ES-I3 (cell line): ENCODE data around the gene DNER.

ENCODE experiments used
- H3K36me3 ChIP-seq: 2 replicates; pipeline ENCODE4 v1.6.1; 2013; ENCODE audit warnings: mild to moderate bottlenecking, low read length, control low read depth, moderate library complexity; ENCODE audit not compliant: insufficient read depth
- H3K4me1 ChIP-seq: 2 replicates; pipeline ENCODE4 v1.6.1; 2013; ENCODE audit warnings: mild to moderate bottlenecking, control low read depth, low read length; ENCODE audit not compliant: insufficient read depth
- H3K9ac ChIP-seq: 2 replicates; pipeline ENCODE4 v1.6.1; 2013; ENCODE audit warnings: low read depth, mild to moderate bottlenecking, low read length, moderate library complexity
- H3K9me3 ChIP-seq: 2 replicates; pipeline ENCODE4 v1.6.1; 2013; ENCODE audit warnings: mild to moderate bottlenecking, low read length, moderate library complexity; ENCODE audit not compliant: control insufficient read depth, insufficient read depth

The DNER gene

GRCh38 chr2:229470781-229471180 lies 243.6 kb downstream of the DNER start:
- no peak overlapping the region for H3K9ac ChIP-seq
- H3K36me3 ChIP-seq = no peaks in the 10 kb centered on the region
- peaks cover 3% of the 10 kb centered on the region; the same call in 1 of the 2 replicates for H3K4me1 ChIP-seq
- no peaks in the 10 kb centered on the region for H3K9me3 ChIP-seq

GRCh38 chr2:229467783-229468182 lies 246.6 kb downstream of the DNER start:
- H3K4me1 ChIP-seq = no peaks in the 10 kb centered on the region; the same call in 1 of the 2 replicates
- no peak overlapping the region for H3K9ac ChIP-seq
- no peaks in the 10 kb centered on the region for H3K9me3 ChIP-seq
- H3K36me3 ChIP-seq = no peaks in the 10 kb centered on the region

DNA sequence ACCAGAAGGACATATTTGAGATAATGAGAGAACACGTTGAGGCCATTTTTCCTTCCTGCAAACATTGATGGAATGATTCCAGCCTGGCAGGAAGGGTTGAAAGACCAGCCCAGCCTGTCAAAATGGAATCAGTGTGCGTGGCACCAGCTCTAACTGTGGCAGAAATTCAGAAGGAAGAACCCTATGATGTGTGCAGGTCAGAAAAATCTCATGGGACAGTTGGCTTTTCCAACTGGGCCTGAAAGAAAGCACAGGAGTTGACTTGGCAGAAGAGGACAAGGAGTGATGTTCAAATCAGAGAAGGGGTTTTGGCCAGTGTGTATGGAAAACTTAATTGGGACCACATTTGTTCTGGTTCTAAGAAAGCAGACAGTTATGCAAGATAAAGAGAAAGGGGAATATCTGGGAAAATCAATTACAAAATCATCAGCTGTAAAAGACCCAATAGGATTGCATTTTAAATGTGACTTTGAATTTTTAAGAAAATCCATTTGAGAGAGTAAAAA lies 250.5 kb downstream of the DNER start:
- H3K36me3 ChIP-seq = no peaks in the 10 kb centered on the region
- H3K9ac ChIP-seq = no peak overlapping the region
- no peaks in the 10 kb centered on the region for H3K9me3 ChIP-seq
- no peaks in the 10 kb centered on the region; the same call in 1 of the 2 replicates for H3K4me1 ChIP-seq

- Histone ChIP-seq H3K9me3 (no peaks in the 10 kb centered on the region), H3K9ac (no peak overlapping the region), H3K4me1 (no peaks in the 10 kb centered on the region; the same call in 1 of the 2 replicates), H3K36me3 (no peaks in the 10 kb centered on the region)
Measured at GRCh38 chr2:229462112-229462511, 252.2 kb downstream of the DNER start.

DNA sequence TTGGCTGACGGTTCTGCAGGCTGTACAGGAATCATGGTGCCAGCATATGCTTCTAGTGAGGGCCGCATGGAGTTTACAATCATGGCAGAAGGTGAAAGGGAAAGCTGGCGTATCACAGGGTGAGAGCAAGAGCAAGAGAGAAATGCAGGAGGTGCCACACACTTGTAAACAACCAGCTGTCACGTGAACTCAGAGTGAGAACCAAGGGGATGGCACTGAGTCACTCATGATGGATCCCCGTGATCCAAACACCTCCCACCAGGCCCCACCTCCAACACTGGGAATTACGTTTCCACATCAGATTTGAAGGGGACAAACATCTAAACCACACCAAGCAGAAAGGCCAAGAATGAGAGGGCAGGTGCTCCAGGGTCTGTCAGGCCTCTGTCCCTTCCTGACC lies 258.3 kb downstream of the DNER start:
- no peaks in the 10 kb centered on the region for H3K36me3 ChIP-seq
- no peak overlapping the region for H3K9ac ChIP-seq
- no peaks in the 10 kb centered on the region for H3K9me3 ChIP-seq
- peaks cover 4% of the 10 kb centered on the region; the same call in 1 of the 2 replicates for H3K4me1 ChIP-seq

- H3K9ac ChIP-seq = no peak overlapping the region
- no peaks in the 10 kb centered on the region for H3K36me3 ChIP-seq
- 0 out of 2 replicates have a peak, but pooled peaks cover 4% of the 10 kb centered on the region for H3K9me3 ChIP-seq
- H3K4me1 ChIP-seq = peaks cover 4% of the 10 kb centered on the region; the same call in 1 of the 2 replicates
Measured at GRCh38 chr2:229454934-229455631, 259.3 kb downstream of the DNER start.

- peaks cover 4% of the 10 kb centered on the region; the same call in 1 of the 2 replicates for H3K4me1 ChIP-seq
- H3K9me3 ChIP-seq = 0 out of 2 replicates have a peak, but pooled peaks cover 4% of the 10 kb centered on the region
- H3K36me3 ChIP-seq = no peaks in the 10 kb centered on the region
- H3K9ac ChIP-seq = no peak overlapping the region
Measured at GRCh38 chr2:229453230-229453629, 261.1 kb downstream of the DNER start.

- Histone ChIP-seq H3K9me3 (0 out of 2 replicates have a peak, but pooled peaks cover 4% of the 10 kb centered on the region), H3K36me3 (no peaks in the 10 kb centered on the region), H3K4me1 (peaks cover 4% of the 10 kb centered on the region; the same call in 1 of the 2 replicates), H3K9ac (no peak overlapping the region)
Measured at GRCh38 chr2:229451852-229452251, 262.5 kb downstream of the DNER start.

- Histone ChIP-seq H3K4me1 (peaks cover 21% of the 10 kb centered on the region; the same call in 1 of the 2 replicates), H3K9me3 (0 out of 2 replicates have a peak, but pooled peaks cover 4% of the 10 kb centered on the region), H3K9ac (no peak overlapping the region), H3K36me3 (no peaks in the 10 kb centered on the region)
Measured at GRCh38 chr2:229447227-229447626, 267.1 kb downstream of the DNER start.

DNA sequence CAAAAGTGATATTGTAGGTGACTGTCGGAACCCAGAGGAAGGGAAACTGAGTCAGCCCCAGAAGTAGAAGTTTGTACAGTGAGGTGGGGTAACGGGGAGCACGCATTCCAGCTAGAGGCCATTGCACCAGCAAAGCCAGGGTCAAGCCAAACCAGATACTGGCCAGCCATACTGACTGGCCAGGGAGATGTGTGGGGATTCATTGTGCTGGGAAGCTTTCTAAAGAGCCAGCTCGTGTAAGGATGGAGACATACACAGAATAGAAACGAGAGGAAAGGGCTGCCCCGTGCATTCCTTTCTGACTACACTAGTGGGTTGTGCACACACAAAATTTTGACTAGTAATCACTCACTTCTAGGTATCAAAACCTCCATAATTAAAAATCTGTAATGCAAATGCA lies 268.0 kb downstream of the DNER start:
- peaks cover 21% of the 10 kb centered on the region; the same call in 1 of the 2 replicates for H3K4me1 ChIP-seq
- 0 out of 2 replicates have a peak, but pooled peaks cover 4% of the 10 kb centered on the region for H3K9me3 ChIP-seq
- no peaks in the 10 kb centered on the region for H3K36me3 ChIP-seq
- H3K9ac ChIP-seq = no peak overlapping the region

GRCh38 chr2:229445501-229446211 lies 268.7 kb downstream of the DNER start:
- peaks cover 21% of the 10 kb centered on the region; the same call in 1 of the 2 replicates for H3K4me1 ChIP-seq
- no peaks in the 10 kb centered on the region for H3K36me3 ChIP-seq
- no peak overlapping the region for H3K9ac ChIP-seq
- 0 out of 2 replicates have a peak, but pooled peaks cover 3% of the 10 kb centered on the region for H3K9me3 ChIP-seq

DNA sequence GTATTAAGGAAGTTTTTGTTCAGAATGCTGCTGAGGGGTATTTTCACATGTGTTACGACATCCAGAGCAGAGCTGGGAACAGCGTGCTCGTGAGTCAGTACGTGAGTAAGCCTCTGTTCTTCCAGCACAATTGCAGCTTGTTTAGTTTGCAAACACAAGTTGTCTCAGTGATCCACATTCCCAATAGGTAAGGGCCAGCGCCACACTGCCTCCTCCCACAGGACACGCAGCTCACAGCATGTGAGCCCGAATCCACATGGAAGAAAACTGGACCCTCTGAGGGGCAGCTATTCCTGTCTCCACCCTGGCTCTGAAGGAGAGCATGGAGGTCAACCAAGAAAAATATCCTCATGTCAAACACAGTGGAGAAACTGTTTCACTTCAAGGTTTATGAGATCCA lies 269.3 kb downstream of the DNER start:
- H3K9ac ChIP-seq = no peak overlapping the region
- H3K36me3 ChIP-seq = no peaks in the 10 kb centered on the region
- peaks cover 21% of the 10 kb centered on the region; the same call in 1 of the 2 replicates for H3K4me1 ChIP-seq
- H3K9me3 ChIP-seq = no peaks in the 10 kb centered on the region

DNA sequence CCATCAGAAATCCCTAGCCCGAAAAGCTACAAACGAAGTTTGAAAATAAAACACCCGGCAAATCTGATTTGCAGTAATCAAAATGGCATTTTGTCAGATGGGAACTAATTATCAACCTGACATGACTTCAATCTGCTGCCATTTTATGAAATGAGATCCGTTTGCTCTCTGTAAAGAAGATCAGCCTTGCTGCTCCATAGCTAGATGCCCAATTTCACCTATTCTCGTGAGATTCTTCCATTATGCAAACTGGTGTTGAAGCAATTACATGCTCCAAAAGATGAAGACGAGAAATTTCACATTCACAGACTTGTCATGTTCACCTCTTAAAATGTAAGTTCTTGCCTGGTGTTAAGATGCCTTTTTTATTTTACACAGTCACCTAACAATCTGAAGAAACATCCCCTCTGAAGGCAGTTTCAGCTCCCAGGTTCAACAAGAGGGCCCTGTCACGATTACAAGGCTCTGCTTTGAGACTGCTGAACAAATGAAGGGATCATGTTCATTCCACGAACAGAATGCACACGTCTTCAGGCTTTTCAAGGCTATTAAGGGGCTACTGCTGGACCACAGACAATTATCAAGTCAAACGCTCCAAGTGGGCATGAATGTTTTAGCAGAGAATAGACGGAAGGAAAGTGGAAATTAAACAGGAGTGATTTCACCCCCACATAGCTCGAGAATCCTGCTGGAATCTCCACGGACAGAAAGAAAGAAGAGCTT lies 270.6 kb downstream of the DNER start:
- H3K9ac ChIP-seq = no peak overlapping the region
- H3K36me3 ChIP-seq = no peaks in the 10 kb centered on the region
- no peaks in the 10 kb centered on the region for H3K9me3 ChIP-seq
- H3K4me1 ChIP-seq = peaks cover 21% of the 10 kb centered on the region; the same call in 1 of the 2 replicates

DNA sequence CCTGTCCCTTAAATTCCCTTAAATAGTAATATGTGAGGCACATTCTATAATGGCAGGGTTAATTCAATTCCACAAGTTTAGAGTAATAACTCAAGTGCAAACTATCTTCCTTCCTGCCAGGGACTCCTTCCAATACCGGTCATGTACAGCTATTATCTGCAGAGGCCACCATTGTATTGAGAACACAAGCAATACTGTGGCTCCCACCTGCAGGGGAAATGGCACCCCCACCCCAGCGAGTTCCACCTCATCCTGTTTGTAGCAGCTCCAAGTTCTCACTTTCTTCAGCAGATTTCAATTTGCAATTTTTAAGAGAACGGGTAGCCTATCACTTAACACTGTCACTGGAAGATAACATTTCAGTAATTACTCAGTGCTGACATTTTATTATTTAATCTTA lies 271.2 kb downstream of the DNER start:
- H3K36me3 ChIP-seq = no peaks in the 10 kb centered on the region
- H3K4me1 ChIP-seq = peaks cover 21% of the 10 kb centered on the region; the same call in 1 of the 2 replicates
- no peaks in the 10 kb centered on the region for H3K9me3 ChIP-seq

More for the DNA sequence above, 271.2 kb downstream of the DNER start:
- no peak overlapping the region for H3K9ac ChIP-seq
